Prostate gland (tissue), 2 donors: Measurements from ENCODE around the gene UBTF.

Source experiments
- CTCF ChIP-seq, 4 experiments: fragments of 200-600 bp in 2 of 4; fragments of 450-650 bp in 2 of 4; sonication (generic) in 2 of 4; IDR thresholded peaks; 1 replicate in 3 of 4; 2 replicates in 1 of 4; pipeline ENCODE4 v1.5.1; 2016 to 2019; ENCODE audit warnings: antibody characterized with exemption in 4 of 4, mild to moderate bottlenecking in 2 of 4, moderate library complexity in 2 of 4
- POLR2A ChIP-seq: fragments of 450-650 bp; IDR thresholded peaks from one replicate; pipeline ENCODE4 v1.6.1; 2016; ENCODE audit warnings: antibody characterized with exemption, mild to moderate bottlenecking
- POLR2AphosphoS5 ChIP-seq: sonication (generic); formaldehyde crosslinking; IDR thresholded peaks from one replicate; pipeline ENCODE4 v1.6.1; 2017; ENCODE audit warnings: antibody characterized with exemption

- TF ChIP-seq CTCF (IDR thresholded peaks at IDR 0.05) (peak in 1 of 4 experiments; percentile 21), POLR2A (no peak), POLR2AphosphoS5 (peak; percentile 70)
Observed at GRCh38 chr17:44222112-44222869, 2.8 kb upstream of the UBTF start.
